Epithelial cell of esophagus (primary cell): Measurements from ENCODE around the gene YEATS2.

Source experiments
- DNase-seq: peaks from one replicate; pipeline ENCODE4 v3.0.0; 2010; ENCODE audit warnings: low read depth
- H3K4me3 ChIP-seq: 2 replicates; pipeline ENCODE4 v1.5.1; 2011; ENCODE audit warnings: mild to moderate bottlenecking, low read length, control low read depth
- TF ChIP-seq, protein P1 (sequence below): IDR thresholded peaks from 2 replicates; pipeline ENCODE4 v1.5.1; 2011; ENCODE audit warnings: low read depth, mild to moderate bottlenecking, low read length, control low read depth, inconsistent platforms; ENCODE audit not compliant: insufficient read depth; ENCODE audit errors: missing control alignments

The YEATS2 gene

DNA sequence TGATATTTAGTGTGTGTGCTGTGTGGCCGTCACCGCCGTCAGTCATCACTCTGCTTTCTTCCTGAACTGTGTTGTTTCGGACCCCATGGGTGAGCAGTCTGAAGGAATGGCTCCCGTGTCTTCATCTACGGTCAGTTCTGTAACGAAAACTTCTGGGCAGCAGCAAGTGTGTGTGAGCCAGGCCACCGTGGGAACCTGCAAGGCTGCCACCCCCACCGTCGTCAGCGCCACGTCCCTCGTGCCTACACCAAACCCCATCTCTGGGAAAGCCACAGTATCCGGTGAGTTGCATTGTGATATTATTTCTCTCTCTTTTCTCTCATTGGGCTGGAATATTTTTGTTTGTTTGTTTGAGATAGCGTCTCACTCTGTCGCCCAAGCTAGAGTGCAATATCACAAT is 93.1 kb downstream of the YEATS2 start:
- TF ChIP-seq, protein P1, sequence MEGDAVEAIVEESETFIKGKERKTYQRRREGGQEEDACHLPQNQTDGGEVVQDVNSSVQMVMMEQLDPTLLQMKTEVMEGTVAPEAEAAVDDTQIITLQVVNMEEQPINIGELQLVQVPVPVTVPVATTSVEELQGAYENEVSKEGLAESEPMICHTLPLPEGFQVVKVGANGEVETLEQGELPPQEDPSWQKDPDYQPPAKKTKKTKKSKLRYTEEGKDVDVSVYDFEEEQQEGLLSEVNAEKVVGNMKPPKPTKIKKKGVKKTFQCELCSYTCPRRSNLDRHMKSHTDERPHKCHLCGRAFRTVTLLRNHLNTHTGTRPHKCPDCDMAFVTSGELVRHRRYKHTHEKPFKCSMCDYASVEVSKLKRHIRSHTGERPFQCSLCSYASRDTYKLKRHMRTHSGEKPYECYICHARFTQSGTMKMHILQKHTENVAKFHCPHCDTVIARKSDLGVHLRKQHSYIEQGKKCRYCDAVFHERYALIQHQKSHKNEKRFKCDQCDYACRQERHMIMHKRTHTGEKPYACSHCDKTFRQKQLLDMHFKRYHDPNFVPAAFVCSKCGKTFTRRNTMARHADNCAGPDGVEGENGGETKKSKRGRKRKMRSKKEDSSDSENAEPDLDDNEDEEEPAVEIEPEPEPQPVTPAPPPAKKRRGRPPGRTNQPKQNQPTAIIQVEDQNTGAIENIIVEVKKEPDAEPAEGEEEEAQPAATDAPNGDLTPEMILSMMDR = no peak
- no peak overlapping the region for H3K4me3 ChIP-seq
- DNase-seq = no peak

DNA sequence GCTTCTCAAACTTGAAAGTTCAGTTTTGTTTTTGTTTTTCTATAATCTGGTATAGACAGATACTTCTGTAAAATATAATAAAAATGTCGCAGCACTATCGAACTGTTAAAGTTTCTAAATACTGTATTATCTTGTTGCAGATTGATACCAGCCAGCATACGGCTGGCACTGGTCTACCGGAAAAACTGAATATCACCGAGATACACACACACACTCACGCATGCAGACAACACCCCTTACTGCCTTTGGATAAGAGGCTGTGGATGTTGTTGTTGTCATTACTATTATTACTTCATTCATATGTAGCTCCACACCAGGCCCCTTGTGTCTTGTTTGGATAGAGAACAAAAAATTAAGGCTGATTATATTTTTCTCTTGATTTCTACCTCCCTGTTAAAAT is 95.4 kb downstream of the YEATS2 start:
- no peak overlapping the region for H3K4me3 ChIP-seq
- TF ChIP-seq, protein P1 = no peak
- no peak for DNase-seq

GRCh38 chr3:183794452-183794851 is 96.9 kb downstream of the YEATS2 start:
- TF ChIP-seq, protein P1 = no peak
- no peak overlapping the region for H3K4me3 ChIP-seq
- no peak for DNase-seq

- TF ChIP-seq, protein P1 = no peak
- no peak overlapping the region for H3K4me3 ChIP-seq
- DNase-seq = no peak
Observed at GRCh38 chr3:183796372-183796771, 98.8 kb downstream of the YEATS2 start.

- TF ChIP-seq, protein P1 = no peak
- no peak overlapping the region for H3K4me3 ChIP-seq
- no peak for DNase-seq
Observed at GRCh38 chr3:183797996-183798395, 100.4 kb downstream of the YEATS2 start.

DNA sequence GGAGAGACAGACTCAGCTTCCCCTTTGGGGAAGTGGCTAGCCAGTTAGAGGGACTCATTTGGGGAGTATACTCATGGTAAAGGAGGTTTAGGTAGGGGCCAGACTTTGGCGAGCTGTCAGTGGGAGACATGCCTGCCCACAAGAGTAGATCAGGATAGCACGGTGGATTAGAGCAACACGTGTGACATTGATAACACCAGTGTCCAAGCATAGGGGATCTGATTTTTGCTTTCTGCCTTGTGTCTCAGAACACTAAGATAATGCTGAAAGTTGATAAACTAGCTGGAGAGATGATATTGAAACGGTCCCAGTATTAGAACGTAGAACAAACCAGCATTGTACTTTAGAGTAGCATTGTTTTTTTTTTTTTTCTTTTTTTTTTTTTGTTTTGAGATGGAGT is 101.9 kb downstream of the YEATS2 start:
- TF ChIP-seq, protein P1 = no peak
- H3K4me3 ChIP-seq = no peak overlapping the region
- DNase-seq = no peak

DNA sequence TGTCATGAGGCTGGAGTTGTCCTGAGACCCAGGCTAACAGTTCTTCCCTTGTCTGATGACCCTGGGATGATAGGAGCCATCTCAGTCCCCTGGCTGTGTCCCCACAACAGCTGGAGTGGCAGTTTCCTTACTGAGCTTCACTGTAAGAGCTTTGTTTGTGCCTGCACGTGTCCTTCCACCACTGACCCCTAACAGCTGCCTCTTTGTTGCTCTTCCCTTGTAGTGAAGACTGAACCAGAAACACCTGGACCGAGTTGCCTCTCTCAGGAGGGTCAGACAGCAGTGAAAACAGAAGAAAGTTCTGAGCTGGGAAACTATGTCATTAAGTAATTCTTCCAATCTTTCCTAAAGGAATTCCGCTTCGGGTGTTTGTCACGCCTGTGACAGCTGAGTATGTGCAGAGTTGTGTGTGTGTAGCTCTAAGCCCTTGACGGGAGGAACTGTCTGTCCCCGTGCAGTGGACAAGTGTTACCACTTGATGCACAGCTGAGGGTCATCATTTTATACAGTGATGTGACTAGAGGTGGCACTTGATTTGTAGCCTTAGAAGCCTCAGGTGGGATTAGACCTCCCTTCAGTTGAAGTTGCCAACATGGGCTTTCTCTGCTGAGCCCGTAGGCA is 102.8 kb downstream of the YEATS2 start:
- TF ChIP-seq, protein P1 = no peak
- H3K4me3 ChIP-seq = no peak overlapping the region
- DNase-seq = no peak
